IMR-90 (cell line): ENCODE measurements around the gene PLAGL1. TPM values are rescaled to one million over a fixed set of nuclear protein-coding genes. Genes with fewer than 3 reads are reported as not detected.

ENCODE experiments used
- ATAC-seq: fragments of 200-7000 bp; cut with Tn5 transposase; 2 replicates; pipeline ENCODE4 v1.9.1; 2020; ENCODE audit warnings: low read depth, mild to moderate bottlenecking, moderate library complexity
- BruUV-seq: library from RNA; stranded (reverse); fragments of 400-500 nt; replicated peaks from 2 replicates; lab custom pipeline; 2021; lab: Mats Ljungman, UMichigan
- CTCF ChIA-PET: fragments of 300-600 bp; formaldehyde crosslinking; extraction: SDS; loops from one replicate; lab custom pipeline; 2021; ENCODE audit warnings: antibody characterized with exemption; lab: Yijun Ruan, JAX
- POLR2A ChIA-PET: fragments of 300-600 bp; sonication (Branson Sonifier 250); formaldehyde crosslinking; loops from one replicate; lab custom pipeline; 2022; ENCODE audit warnings: antibody characterized with exemption; ENCODE audit not compliant: unreplicated experiment; lab: Charles Lee
- DNase-seq: peaks from one replicate; pipeline ENCODE4 v3.0.0; 2013
- H2AFZ ChIP-seq: replicated peaks from 2 replicates; pipeline ENCODE3; 2013; ENCODE audit warnings: low read length, mild to moderate bottlenecking; ENCODE audit not compliant: poor library complexity
- H2AK5ac ChIP-seq: 2 replicates; pipeline ENCODE4 v1.6.1; 2013; ENCODE audit warnings: low read depth, low read length, inconsistent platforms
- H2AK9ac ChIP-seq: replicated peaks from 2 replicates; pipeline ENCODE3; 2013; ENCODE audit warnings: mild to moderate bottlenecking, low read depth, low read length, moderate library complexity; ENCODE audit not compliant: poor library complexity
- H2BK120ac ChIP-seq: 2 replicates; pipeline ENCODE4 v1.6.1; 2013; ENCODE audit warnings: low read depth, low read length, inconsistent platforms
- H2BK15ac ChIP-seq: 3 replicates; pipeline ENCODE4 v1.6.1; 2013; ENCODE audit warnings: low read depth, low read length, inconsistent platforms
- H2BK20ac ChIP-seq: 2 replicates; pipeline ENCODE4 v1.6.1; 2013; ENCODE audit warnings: low read depth, mild to moderate bottlenecking, inconsistent platforms, low read length, moderate library complexity
- H2BK5ac ChIP-seq: 2 replicates; pipeline ENCODE4 v1.6.1; 2013; ENCODE audit warnings: mild to moderate bottlenecking, low read depth, low read length, inconsistent platforms; ENCODE audit not compliant: poor library complexity, severe bottlenecking
- H3K14ac ChIP-seq: replicated peaks from 2 replicates; pipeline ENCODE4 v1.6.1; 2013; ENCODE audit warnings: low read depth, low read length, inconsistent platforms
- H3K18ac ChIP-seq: 2 replicates; pipeline ENCODE4 v1.6.1; 2013; ENCODE audit warnings: low read depth, low read length, control low read depth
- H3K23ac ChIP-seq: 2 replicates; pipeline ENCODE4 v1.6.1; 2013; ENCODE audit warnings: low read depth, low read length, inconsistent platforms
- H3K27ac ChIP-seq: 2 replicates; pipeline ENCODE4 v1.5.1; 2013; ENCODE audit warnings: mild to moderate bottlenecking, control low read depth, low read length; ENCODE audit not compliant: insufficient read depth
- H3K27me3 ChIP-seq: 2 replicates; pipeline ENCODE4 v1.6.1; 2013; ENCODE audit warnings: low read length; ENCODE audit not compliant: control insufficient read depth, insufficient read depth
- H3K36me3 ChIP-seq: 2 replicates; pipeline ENCODE4 v1.6.1; 2013; ENCODE audit warnings: low read length, mixed read lengths; ENCODE audit not compliant: control insufficient read depth, insufficient read depth
- H3K4ac ChIP-seq: 2 replicates; pipeline ENCODE4 v1.6.1; 2013; ENCODE audit warnings: low read depth, low read length, inconsistent platforms
- H3K4me1 ChIP-seq: 2 replicates; pipeline ENCODE4 v1.6.1; 2013; ENCODE audit warnings: low read length, mixed read lengths; ENCODE audit not compliant: control insufficient read depth, insufficient read depth
- H3K4me2 ChIP-seq: 2 replicates; pipeline ENCODE4 v1.6.1; 2013; ENCODE audit warnings: low read depth, mild to moderate bottlenecking, control low read depth, low read length, moderate library complexity
- H3K4me3 ChIP-seq: 2 replicates; pipeline ENCODE4 v1.5.1; 2013; ENCODE audit warnings: low read depth, mild to moderate bottlenecking, control low read depth, low read length, moderate library complexity; ENCODE audit not compliant: insufficient read depth
- H3K56ac ChIP-seq: 2 replicates; pipeline ENCODE4 v1.6.1; 2013; ENCODE audit warnings: low read length, inconsistent platforms; ENCODE audit not compliant: insufficient read depth; ENCODE audit errors: extremely low read depth
- H3K79me1 ChIP-seq, 2 experiments: 2 replicates each; pipeline ENCODE4 v1.6.1; 2013; ENCODE audit warnings: low read length in 2 of 2, inconsistent platforms in 1 of 2, low read depth in 1 of 2
- H3K9ac ChIP-seq: 2 replicates; pipeline ENCODE4 v1.6.1; 2013; ENCODE audit warnings: low read depth, low read length, control low read depth
- H3K9me1 ChIP-seq: 2 replicates; pipeline ENCODE4 v1.6.1; 2013; ENCODE audit warnings: low read length, inconsistent platforms; ENCODE audit not compliant: insufficient read depth
- H3K9me3 ChIP-seq: 2 replicates; pipeline ENCODE4 v1.6.1; 2013; ENCODE audit warnings: low read length; ENCODE audit not compliant: control insufficient read depth, insufficient read depth
- H4K20me1 ChIP-seq: 2 replicates; pipeline ENCODE4 v1.6.1; 2013; ENCODE audit warnings: low read length, inconsistent platforms; ENCODE audit not compliant: insufficient read depth
- H4K5ac ChIP-seq: 2 replicates; pipeline ENCODE4 v1.6.1; 2013; ENCODE audit warnings: mild to moderate bottlenecking, low read depth, low read length, control low read depth
- H4K8ac ChIP-seq, 2 experiments: 2 replicates each; pipeline ENCODE4 v1.6.1; 2013; ENCODE audit warnings: low read depth in 2 of 2, low read length in 2 of 2, control low read depth in 1 of 2, inconsistent platforms in 1 of 2
- H4K91ac ChIP-seq: 2 replicates; pipeline ENCODE4 v1.6.1; 2013; ENCODE audit warnings: low read depth, low read length, inconsistent platforms; ENCODE audit not compliant: insufficient read depth
- BHLHE40 ChIP-seq: fragments of 150-350 bp; IDR thresholded peaks from 2 replicates; pipeline ENCODE4 v1.6.1; 2016; ENCODE audit warnings: mild to moderate bottlenecking, low read depth, low read length
- CEBPB ChIP-seq: IDR thresholded peaks from 2 replicates; pipeline ENCODE4 v1.6.1; 2012; ENCODE audit warnings: low read depth, low read length, improper control_type of control experiment
- CHD1 ChIP-seq: IDR thresholded peaks from 2 replicates; pipeline ENCODE4 v1.6.1; 2012; ENCODE audit warnings: low read depth, low read length, improper control_type of control experiment
- CTCF ChIP-seq: conservative IDR thresholded peaks from 2 replicates; pipeline ENCODE4 v1.5.1; 2012; ENCODE audit warnings: mild to moderate bottlenecking, low read depth, low read length, improper control_type of control experiment
- ELK1 ChIP-seq: fragments of 150-350 bp; IDR thresholded peaks from 2 replicates; pipeline ENCODE4 v1.6.1; 2016; ENCODE audit warnings: low read depth, mild to moderate bottlenecking, low read length, moderate library complexity, borderline replicate concordance
- MAFK ChIP-seq: IDR thresholded peaks from 2 replicates; pipeline ENCODE4 v1.6.1; 2012; ENCODE audit warnings: low read depth, low read length, improper control_type of control experiment
- MAZ ChIP-seq: IDR thresholded peaks from 2 replicates; pipeline ENCODE4 v1.6.1; 2012; ENCODE audit warnings: low read depth, mild to moderate bottlenecking, low read length, improper control_type of control experiment, moderate library complexity, borderline replicate concordance
- MXI1 ChIP-seq: IDR thresholded peaks from 2 replicates; pipeline ENCODE4 v1.6.1; 2012; ENCODE audit warnings: low read depth, mild to moderate bottlenecking, low read length, moderate library complexity, borderline replicate concordance
- NFE2L2 ChIP-seq: fragments of 150-350 bp; IDR thresholded peaks from 2 replicates; pipeline ENCODE4 v1.6.1; 2016; ENCODE audit warnings: low read depth, mild to moderate bottlenecking, low read length
- POLR2A ChIP-seq: IDR thresholded peaks from 2 replicates; pipeline ENCODE4 v1.6.1; 2012; ENCODE audit warnings: mild to moderate bottlenecking, low read depth, low read length
- RAD21 ChIP-seq: IDR thresholded peaks from 2 replicates; pipeline ENCODE4 v1.6.1; 2012; ENCODE audit warnings: low read length, improper control_type of control experiment
- RCOR1 ChIP-seq: IDR thresholded peaks from 2 replicates; pipeline ENCODE4 v1.6.1; 2012; ENCODE audit warnings: mild to moderate bottlenecking, low read length, improper control_type of control experiment; ENCODE audit not compliant: insufficient replicate concordance
- RFX5 ChIP-seq: IDR thresholded peaks from 2 replicates; pipeline ENCODE4 v1.8.0; 2012; ENCODE audit warnings: low read depth, mild to moderate bottlenecking, low read length, moderate library complexity
- SMC3 ChIP-seq: fragments of 150-350 bp; IDR thresholded peaks from 2 replicates; pipeline ENCODE4 v1.6.1; 2016; ENCODE audit warnings: low read depth, mild to moderate bottlenecking, antibody characterized with exemption, low read length, moderate library complexity
- USF2 ChIP-seq: fragments of 150-350 bp; IDR thresholded peaks from 2 replicates; pipeline ENCODE4 v1.6.1; 2017; ENCODE audit warnings: mild to moderate bottlenecking, antibody characterized with exemption, low read length, low read depth
- WGBS, 2 experiments: methylation state at CpG; one replicate each; pipeline versions ENCODE4 v1.1.5 to v1.1.7; 2013; ENCODE audit warnings: missing lambda C conversion rate in 2 of 2; ENCODE audit not compliant: insufficient read length in 1 of 2; ENCODE audit errors: extremely low coverage in 2 of 2; 5-methylcytosine and 5-hydroxymethylcytosine counted together
- dilution Hi-C: fragments of 300-500 bp; cut with HindIII; formaldehyde crosslinking; loops from one replicate; pipeline ENCODE4 v1.14.3; 2018; ENCODE audit warnings: low sequenced_read_pairs; ENCODE audit not compliant: unreplicated experiment
- in situ Hi-C: fragments of 300-500 bp; cut with MboI; formaldehyde crosslinking; loops from 3 replicates; pipeline ENCODE4 v1.14.3; 2019; ENCODE audit warnings: low sequenced_read_pairs, inconsistent platforms, mixed read lengths
- intact Hi-C: fragments of 100-400 bp; cut with micrococcal nuclease; formaldehyde crosslinking; loops from 2 replicates; pipeline ENCODE4 v1.10.0; 2022
- polyA plus RNA-seq, 3 experiments: library from polyadenylated mRNA; depleted of rRNA; stranded (reverse); fragments of >200 nt; gene quantifications; 2 replicates each; pipeline ENCODE4 v1.2.3, GENCODE V29; 2012; ENCODE audit warnings: low replicate concordance in 1 of 3
- total RNA-seq: library from RNA; depleted of rRNA; stranded (reverse); fragments of >200 nt; gene quantifications from 2 replicates; pipeline ENCODE4 v1.2.3, GENCODE V29; 2012

PLAGL1 gene
- total and polyA plus RNA-seq, 2 of the 4 experiments (the other 2 are of a cell fraction), result 23.3 to 73.8 TPM

- H3K36me3 ChIP-seq, result peaks cover 16% of the 10 kb centered on the region
- no peak overlapping the region for H2BK20ac ChIP-seq
- H2AK9ac ChIP-seq, result no peak overlapping the region
- H4K8ac ChIP-seq, result no peak overlapping the region
- no peak overlapping the region for H4K91ac ChIP-seq
- no peaks in the 10 kb centered on the region for H3K79me1 ChIP-seq
- DNase-seq, result no peak
- intact Hi-C loops (loop anchor here (10.0 kb wide), 1 partner anchor 255 kb away; no protein-coding TSS in a partner anchor), in situ Hi-C loops (no loop called here), dilution Hi-C loops (no loop called here)
- no peak overlapping the region for H2BK15ac ChIP-seq
- H3K4me2 ChIP-seq, result no peak overlapping the region
- H2AFZ ChIP-seq, result no peak overlapping the region
- no peaks in the 10 kb centered on the region for H3K4me1 ChIP-seq
- H4K5ac ChIP-seq, result no peak overlapping the region
- H2AK5ac ChIP-seq, result no peak overlapping the region
- no TSS peak for BruUV-seq
- POLR2A ChIA-PET, result no interaction called here
- H3K9me1 ChIP-seq, result no peaks in the 10 kb centered on the region
- no peaks in the 10 kb centered on the region for H4K20me1 ChIP-seq
- H3K56ac ChIP-seq, result no peak overlapping the region
- ATAC-seq, result no peak
- H3K23ac ChIP-seq, result no peak overlapping the region
- no peak overlapping the region for H2BK120ac ChIP-seq
- no peak overlapping the region for H3K4me3 ChIP-seq
- CTCF ChIA-PET, result no interaction called here
- H3K27me3 ChIP-seq, result 0 out of 2 replicates have a peak, but pooled peaks cover 2% of the 10 kb centered on the region
- no peaks in the 10 kb centered on the region for H3K9me3 ChIP-seq
- H3K9ac ChIP-seq, result no peak overlapping the region
- H3K27ac ChIP-seq, result no peak overlapping the region
- no peak overlapping the region for H3K4ac ChIP-seq
- H3K14ac ChIP-seq, result no peak overlapping the region
- no peak overlapping the region for H2BK5ac ChIP-seq
- H3K18ac ChIP-seq, result no peak overlapping the region
- TF ChIP-seq SMC3, result no peak
- TF ChIP-seq POLR2A, result no peak
- TF ChIP-seq BHLHE40, result no peak
- no peak for TF ChIP-seq RAD21
- no peak for TF ChIP-seq MAZ
- TF ChIP-seq USF2, result no peak
- no peak for TF ChIP-seq CHD1
- no peak for TF ChIP-seq CEBPB
- no peak for TF ChIP-seq ELK1
- no peak for TF ChIP-seq CTCF
- TF ChIP-seq MAFK, result no peak
- TF ChIP-seq NFE2L2, result no peak
- no peak for TF ChIP-seq RFX5
- TF ChIP-seq MXI1, result no peak
- no peak for TF ChIP-seq RCOR1
- WGBS, 2 experiments, result 61% methylated on average over 4 of the region's 9 CpGs; no CpG with 5 or more reads in 1 of the 2 experiments
Observed at GRCh38 chr6:143949962-143950361, 58.1 kb downstream of the PLAGL1 start.
